ENCODE data around the gene TEPSIN.

The TEPSIN gene

DNA sequence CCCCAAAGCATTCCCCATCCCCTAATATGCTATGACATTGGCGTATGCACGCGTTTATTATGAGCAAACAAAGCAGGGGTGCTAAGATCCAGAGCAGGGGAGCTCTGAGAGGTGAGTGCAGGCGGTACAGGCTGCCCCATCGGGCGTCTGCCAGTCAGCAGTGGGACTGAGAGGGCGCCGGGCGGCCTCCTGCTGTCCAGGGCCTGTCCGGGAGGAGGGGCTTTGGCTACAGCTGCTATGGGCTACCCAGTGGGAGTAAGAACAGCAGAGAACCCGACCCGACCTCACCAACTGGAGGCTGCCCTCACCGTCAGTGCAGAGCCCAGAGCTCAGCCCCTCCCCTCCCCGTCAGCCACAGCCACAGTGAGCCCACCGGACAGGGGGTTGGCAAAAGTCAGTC, 54.3 kb downstream of the TEPSIN start:
- DNase-seq (ENCODE audit: low read depth in 2 of 2): no peak

DNA sequence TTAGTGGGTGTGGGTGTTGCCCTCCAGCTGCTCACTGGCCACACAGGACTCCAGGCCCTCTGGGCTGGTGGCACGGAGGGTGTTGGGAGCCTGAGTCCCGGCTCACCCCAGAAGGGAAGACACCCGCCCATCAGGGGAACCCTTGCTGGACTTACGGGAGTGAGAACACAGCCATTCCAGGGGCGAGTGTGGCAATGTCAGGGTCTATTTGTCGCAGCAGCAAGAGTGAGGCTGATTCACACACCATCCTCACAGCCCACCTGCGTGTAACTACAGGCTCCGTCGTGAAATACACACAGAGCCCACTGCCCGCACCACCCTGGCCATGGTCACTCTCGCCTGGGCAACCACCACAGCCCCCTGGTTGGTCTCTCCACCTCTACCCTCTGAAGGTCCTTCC, 55.0 kb downstream of the TEPSIN start:
- no peak for DNase-seq (ENCODE audit: low read depth in 2 of 2)

DNA sequence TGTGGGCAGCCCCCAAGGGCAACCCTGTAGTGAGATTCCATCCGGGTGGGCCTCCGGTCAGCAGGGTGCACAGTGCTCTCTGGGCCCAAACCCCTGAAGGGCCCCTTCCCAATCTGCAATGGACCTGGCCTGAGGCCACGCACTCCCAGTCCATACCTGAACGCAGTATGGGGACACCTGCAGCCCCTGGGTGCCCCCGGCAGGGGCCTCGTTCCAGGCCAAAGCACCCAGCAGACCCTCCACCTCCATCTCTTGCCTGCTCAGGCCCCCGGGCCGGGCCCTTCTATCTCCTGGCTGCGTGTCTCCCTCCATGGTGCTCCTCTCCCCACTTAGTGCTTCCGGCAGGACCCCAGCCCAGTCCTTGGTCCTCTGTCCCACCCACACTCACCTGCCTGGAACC, 55.5 kb downstream of the TEPSIN start:
- DNase-seq (ENCODE audit: low read depth in 2 of 2): no peak

DNA sequence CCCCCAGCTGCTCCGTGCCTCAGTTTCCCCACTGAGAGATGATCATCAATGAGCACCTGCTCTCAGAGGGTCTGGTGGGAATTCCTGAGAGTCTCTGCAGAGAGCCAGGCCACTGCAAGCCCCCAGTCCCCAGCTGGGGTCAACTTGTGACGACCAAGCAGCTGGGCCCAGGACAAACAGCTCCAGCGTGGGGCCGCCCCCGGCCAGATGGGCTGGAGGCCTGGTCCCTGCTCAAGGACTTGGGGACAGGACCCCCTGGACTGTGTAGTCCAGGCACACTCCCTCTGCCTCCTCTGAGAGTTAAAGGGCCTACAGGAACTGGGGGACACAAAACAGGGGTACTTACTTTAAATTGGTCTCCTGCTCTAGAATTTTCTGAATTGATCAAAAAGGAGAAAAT, 56.3 kb downstream of the TEPSIN start:
- DNase-seq (ENCODE audit: low read depth in 2 of 2): no peak

DNA sequence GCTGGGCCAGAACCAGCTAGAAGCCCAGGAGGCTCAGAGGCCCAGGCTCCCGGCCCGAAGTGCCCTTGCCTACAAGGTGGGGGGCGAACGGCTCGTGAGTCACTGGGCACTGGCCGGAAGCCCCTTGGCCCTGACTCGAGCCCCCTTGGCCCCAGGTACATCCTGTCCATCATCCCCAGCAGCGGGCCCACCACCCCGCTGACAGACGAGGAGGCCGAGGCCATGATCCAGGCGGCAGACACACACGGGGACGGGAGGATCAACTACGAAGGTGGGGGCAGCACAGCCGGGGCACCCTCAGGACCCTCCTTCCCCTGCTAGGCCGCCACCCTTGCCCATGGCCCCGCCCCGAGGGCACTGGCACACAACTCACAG, 57.1 kb downstream of the TEPSIN start:
- no peak for DNase-seq (ENCODE audit: low read depth in 2 of 2)

DNA sequence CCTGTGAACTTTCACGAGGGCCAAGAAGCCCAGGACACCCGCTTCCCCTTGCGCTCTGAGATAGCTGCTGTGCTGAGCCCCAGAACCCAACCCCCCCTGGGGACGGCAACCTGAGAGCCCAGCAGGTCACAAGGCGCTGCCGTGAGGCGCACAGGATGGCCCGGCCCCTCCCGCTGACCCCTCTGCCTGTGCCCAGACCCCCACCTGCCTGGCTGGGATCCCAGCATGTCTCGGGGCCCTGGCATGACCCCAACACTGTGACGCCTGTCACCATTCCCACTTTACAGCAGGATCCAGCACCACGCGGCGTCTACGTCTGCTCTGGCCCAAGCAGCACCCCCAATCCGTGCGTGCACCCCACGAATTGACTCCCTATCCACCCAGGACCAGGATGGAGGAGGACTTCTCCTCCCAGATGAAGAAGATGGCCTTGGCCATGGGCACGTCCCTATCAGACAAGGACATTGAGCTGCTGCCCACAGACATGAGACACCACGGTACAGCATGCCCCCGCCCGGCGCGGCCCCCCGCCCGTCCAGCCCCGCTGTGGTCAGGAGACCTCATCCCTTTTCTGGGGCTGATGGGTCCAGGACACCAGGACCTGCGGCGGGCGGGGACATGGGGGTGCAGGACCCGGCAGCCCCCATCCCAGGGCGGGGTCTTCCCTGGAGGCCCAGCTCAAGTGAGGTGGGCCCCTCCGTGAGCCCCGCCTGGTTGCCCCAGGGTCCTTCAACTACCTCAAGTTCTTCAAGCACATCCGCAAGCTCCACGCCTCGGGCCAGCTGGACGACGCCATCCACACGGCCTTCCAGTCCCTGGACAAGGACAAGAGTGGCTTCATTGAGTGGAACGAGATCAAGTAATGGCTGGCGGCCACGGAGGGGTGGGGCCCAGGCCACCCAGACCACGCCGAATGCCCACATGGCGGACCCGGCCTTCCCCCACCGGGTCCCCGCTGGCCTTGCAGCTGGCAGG, 57.7 kb downstream of the TEPSIN start:
- no peak for DNase-seq (ENCODE audit: low read depth in 2 of 2)

DNA sequence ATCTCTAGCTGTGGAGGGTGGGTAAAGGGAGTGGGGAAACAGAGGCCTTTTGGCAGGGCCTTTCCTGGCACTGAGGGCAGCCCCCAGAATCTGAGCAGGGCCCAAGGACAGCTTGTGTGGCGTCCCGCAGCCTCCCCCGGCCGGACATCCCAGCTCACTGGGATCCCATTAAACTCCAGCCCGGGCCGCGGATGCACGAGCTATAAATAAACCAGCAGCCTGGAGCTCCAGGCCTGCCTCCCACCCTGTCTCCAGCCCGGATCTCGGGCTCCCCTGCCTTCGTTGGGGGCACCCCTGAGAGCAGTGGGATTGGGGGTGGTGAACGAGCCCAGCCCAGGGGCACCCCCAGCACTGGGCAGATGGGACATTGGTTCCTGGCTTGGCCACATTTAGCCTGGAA, 59.0 kb downstream of the TEPSIN start:
- no peak for DNase-seq (ENCODE audit: low read depth in 2 of 2)

DNA sequence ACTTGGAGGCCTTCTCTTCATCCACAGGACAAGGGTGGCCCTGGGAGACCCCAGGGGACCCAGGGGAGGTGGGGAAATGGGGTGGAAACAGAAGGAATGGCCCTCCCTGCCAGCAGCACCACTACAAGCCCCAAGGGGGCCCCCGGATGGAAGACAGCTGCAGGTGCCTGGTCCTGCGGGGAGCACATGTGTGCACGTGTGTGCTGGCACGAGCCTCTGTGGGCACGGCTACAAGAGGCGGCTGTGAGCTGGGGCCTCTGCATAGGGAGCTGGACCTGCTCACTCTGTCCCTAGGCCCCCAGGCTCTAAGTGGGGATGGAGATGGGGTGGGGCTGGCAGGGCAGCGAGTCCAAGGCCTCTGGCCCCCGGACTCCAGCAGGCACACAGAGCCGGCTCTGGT, 59.6 kb downstream of the TEPSIN start:
- DNase-seq (ENCODE audit: low read depth in 2 of 2): no peak

Measured in activated CD8-positive, alpha-beta memory T cell treated with anti-CD3 and anti-CD28 coated beads for 4 hours (primary cell).